Ishikawa (cell line): ENCODE measurements around the gene TIMM44.

Experiments
- CEBPB ChIP-seq: IDR thresholded peaks from 2 replicates; pipeline ENCODE4 v1.6.1; 2012
- CREB1 ChIP-seq: IDR thresholded peaks from 2 replicates; pipeline ENCODE4 v1.6.1; 2012; ENCODE audit warnings: low read depth
- EGR1 ChIP-seq: IDR thresholded peaks from 2 replicates; pipeline ENCODE4 v1.6.1; 2012
- EP300 ChIP-seq: IDR thresholded peaks from 2 replicates; pipeline ENCODE4 v1.6.1; 2012; ENCODE audit warnings: borderline replicate concordance
- FOXM1 ChIP-seq: IDR thresholded peaks from 2 replicates; pipeline ENCODE4 v1.6.1; 2012; ENCODE audit warnings: low read depth, borderline replicate concordance
- RAD21 ChIP-seq: IDR thresholded peaks from 2 replicates; pipeline ENCODE4 v1.6.1; 2012; ENCODE audit warnings: low read depth
- TAF1 ChIP-seq: IDR thresholded peaks from 2 replicates; pipeline ENCODE4 v1.6.1; 2012; ENCODE audit warnings: low read depth, mild to moderate bottlenecking
- TEAD4 ChIP-seq: IDR thresholded peaks from 2 replicates; pipeline ENCODE4 v1.6.1; 2012
- YY1 ChIP-seq: IDR thresholded peaks from 2 replicates; pipeline ENCODE4 v1.6.1; 2012; ENCODE audit warnings: low read depth
- ZBTB7A ChIP-seq: IDR thresholded peaks from 2 replicates; pipeline ENCODE4 v1.6.1; 2012; ENCODE audit warnings: low read depth
- TF ChIP-seq, protein P1 (sequence below): IDR thresholded peaks from 2 replicates; pipeline ENCODE4 v1.6.1; 2012
- TF ChIP-seq, protein P2 (sequence below): IDR thresholded peaks from 2 replicates; pipeline ENCODE4 v1.6.1; 2012; ENCODE audit warnings: low read depth, mild to moderate bottlenecking
- TF ChIP-seq, protein P3 (sequence below): IDR thresholded peaks from 2 replicates; pipeline ENCODE4 v1.6.1; 2012

DNA sequence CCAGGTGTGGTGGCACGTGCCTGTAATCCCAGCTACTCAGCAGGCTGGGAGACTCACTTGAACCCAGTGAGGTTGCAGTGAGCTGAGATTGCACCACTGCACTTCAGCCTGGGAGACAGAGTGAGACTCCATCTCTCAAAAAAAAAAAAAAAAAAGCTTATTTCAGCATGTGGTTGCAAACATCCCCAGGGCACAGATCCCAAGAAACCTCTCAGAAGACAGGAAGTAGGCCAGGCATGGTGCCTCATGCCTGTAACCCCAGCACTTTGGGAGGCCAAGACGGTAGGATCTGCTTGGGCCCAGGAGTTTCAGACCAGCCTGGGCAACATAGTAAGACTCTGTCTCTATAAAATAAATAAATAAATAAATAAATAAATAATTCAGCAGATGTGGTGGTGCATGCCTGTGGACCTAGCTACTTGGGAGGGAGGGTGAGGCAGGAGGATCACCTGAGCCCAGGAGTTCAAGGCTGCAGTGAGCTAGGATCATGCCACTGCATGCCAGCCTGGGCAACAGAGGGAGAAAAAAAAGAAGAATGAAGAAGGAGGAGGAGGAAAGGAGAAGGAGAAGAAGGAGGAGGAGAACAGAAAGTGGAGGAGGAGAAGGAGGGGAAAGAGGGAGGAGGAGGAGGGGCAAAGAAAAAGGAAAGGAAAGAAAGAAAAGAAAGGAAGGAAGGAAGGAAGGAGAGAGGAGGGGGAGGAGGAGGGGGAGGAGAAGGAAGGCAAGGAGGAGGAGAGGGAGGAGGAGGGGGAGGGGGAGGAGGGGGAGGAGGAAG lies 59.5 kb downstream of the TIMM44 start:
- TF ChIP-seq, protein P1, sequence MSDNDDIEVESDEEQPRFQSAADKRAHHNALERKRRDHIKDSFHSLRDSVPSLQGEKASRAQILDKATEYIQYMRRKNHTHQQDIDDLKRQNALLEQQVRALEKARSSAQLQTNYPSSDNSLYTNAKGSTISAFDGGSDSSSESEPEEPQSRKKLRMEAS, result no peak
- TF ChIP-seq FOXM1 (no peak), EP300 (no peak), CREB1 (no peak), YY1 (no peak), RAD21 (no peak), EGR1 (no peak), CEBPB (no peak), TAF1 (no peak), TEAD4 (no peak), ZBTB7A (no peak)
- TF ChIP-seq, protein P2, sequence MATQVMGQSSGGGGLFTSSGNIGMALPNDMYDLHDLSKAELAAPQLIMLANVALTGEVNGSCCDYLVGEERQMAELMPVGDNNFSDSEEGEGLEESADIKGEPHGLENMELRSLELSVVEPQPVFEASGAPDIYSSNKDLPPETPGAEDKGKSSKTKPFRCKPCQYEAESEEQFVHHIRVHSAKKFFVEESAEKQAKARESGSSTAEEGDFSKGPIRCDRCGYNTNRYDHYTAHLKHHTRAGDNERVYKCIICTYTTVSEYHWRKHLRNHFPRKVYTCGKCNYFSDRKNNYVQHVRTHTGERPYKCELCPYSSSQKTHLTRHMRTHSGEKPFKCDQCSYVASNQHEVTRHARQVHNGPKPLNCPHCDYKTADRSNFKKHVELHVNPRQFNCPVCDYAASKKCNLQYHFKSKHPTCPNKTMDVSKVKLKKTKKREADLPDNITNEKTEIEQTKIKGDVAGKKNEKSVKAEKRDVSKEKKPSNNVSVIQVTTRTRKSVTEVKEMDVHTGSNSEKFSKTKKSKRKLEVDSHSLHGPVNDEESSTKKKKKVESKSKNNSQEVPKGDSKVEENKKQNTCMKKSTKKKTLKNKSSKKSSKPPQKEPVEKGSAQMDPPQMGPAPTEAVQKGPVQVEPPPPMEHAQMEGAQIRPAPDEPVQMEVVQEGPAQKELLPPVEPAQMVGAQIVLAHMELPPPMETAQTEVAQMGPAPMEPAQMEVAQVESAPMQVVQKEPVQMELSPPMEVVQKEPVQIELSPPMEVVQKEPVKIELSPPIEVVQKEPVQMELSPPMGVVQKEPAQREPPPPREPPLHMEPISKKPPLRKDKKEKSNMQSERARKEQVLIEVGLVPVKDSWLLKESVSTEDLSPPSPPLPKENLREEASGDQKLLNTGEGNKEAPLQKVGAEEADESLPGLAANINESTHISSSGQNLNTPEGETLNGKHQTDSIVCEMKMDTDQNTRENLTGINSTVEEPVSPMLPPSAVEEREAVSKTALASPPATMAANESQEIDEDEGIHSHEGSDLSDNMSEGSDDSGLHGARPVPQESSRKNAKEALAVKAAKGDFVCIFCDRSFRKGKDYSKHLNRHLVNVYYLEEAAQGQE, result no peak
- TF ChIP-seq, protein P3, sequence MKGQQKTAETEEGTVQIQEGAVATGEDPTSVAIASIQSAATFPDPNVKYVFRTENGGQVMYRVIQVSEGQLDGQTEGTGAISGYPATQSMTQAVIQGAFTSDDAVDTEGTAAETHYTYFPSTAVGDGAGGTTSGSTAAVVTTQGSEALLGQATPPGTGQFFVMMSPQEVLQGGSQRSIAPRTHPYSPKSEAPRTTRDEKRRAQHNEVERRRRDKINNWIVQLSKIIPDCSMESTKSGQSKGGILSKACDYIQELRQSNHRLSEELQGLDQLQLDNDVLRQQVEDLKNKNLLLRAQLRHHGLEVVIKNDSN, result no peak
